Germinal center (tissue), 1 donor: ENCODE results near the gene MLLT11.
"Not testable (repeated sequence)": the region's sequence is repeated elsewhere in the genome, so short reads cannot be mapped to it uniquely, and the experiment has no call there.

Source experiments
- DNase-seq: peaks from one replicate; pipeline ENCODE4 v3.0.0; 2012; ENCODE audit warnings: mixed read lengths, low spot score

MLLT11 gene

GRCh38 chr1:151056149-151056548, 4.0 kb upstream of the MLLT11 start:
- no peak for DNase-seq

- DNase-seq = peak; percentile 21
These were observed 1.5 kb upstream of the MLLT11 start for GRCh38 chr1:151058692-151059091.

GRCh38 chr1:151059109-151060006, 839 bp upstream of the MLLT11 start, which contains the start of gene CDC42SE1:
CDC42SE1 (minus strand) TSS chr1:151059622; CDS start chr1:151055730, 3,892 bp downstream.
- peak; percentile 93 for DNase-seq

GRCh38 chr1:151060657-151061421, 642 bp downstream of the MLLT11 start:
- no peak for DNase-seq

GRCh38 chr1:151061704-151062103, 1.5 kb downstream of the MLLT11 start:
- no peak for DNase-seq

GRCh38 chr1:151062741-151063371, 2.7 kb downstream of the MLLT11 start:
- DNase-seq = no peak

- no peak for DNase-seq
These were observed 5.0 kb downstream of the MLLT11 start for GRCh38 chr1:151065089-151065645.

GRCh38 chr1:151067185-151067584, 7.0 kb downstream of the MLLT11 start:
- DNase-seq = no peak

- DNase-seq = no peak
These were observed 8.9 kb downstream of the MLLT11 start for GRCh38 chr1:151069103-151069486.

GRCh38 chr1:151070474-151071276, 10.5 kb downstream of the MLLT11 start, which contains the start of gene GABPB2:
GABPB2 (plus strand) TSS chr1:151070761; CDS start chr1:151088190, 17,429 bp downstream.
- DNase-seq = peak; percentile 90

- DNase-seq = no peak
These were observed 12.0 kb downstream of the MLLT11 start for GRCh38 chr1:151072224-151072623.

GRCh38 chr1:151085953-151086559, 25.9 kb downstream of the MLLT11 start:
- no peak for DNase-seq

- DNase-seq = not testable (repeated sequence)
These were observed 37.2 kb downstream of the MLLT11 start for GRCh38 chr1:151097426-151097825.

GRCh38 chr1:151098126-151098525, 37.9 kb downstream of the MLLT11 start:
- no peak for DNase-seq

- no peak for DNase-seq
These were observed 44.4 kb downstream of the MLLT11 start for GRCh38 chr1:151104630-151105029.

- no peak for DNase-seq
These were observed 46.7 kb downstream of the MLLT11 start for GRCh38 chr1:151106894-151107293.

GRCh38 chr1:151108331-151108730, 48.1 kb downstream of the MLLT11 start:
- no peak for DNase-seq

- no peak for DNase-seq
These were observed 53.7 kb downstream of the MLLT11 start for GRCh38 chr1:151113877-151114276.
